Hindlimb muscle (tissue), 1 donor: ENCODE data around the gene RRBP1. TPM values are rescaled to one million over a fixed set of nuclear protein-coding genes. Genes with fewer than 3 reads are reported as not detected.

ENCODE experiments used
- DNase-seq: peaks from one replicate; pipeline ENCODE4 v3.0.0-alpha.2; 2013
- polyA plus RNA-seq: library from polyadenylated mRNA; unstranded; fragments of 120-200 nt; gene quantifications from one replicate; pipeline ENCODE4 v1.2.1, GENCODE V29; 2013; ENCODE audit not compliant: insufficient read length

Gene RRBP1
- polyA plus RNA-seq, 1 donor: 109 TPM

DNA sequence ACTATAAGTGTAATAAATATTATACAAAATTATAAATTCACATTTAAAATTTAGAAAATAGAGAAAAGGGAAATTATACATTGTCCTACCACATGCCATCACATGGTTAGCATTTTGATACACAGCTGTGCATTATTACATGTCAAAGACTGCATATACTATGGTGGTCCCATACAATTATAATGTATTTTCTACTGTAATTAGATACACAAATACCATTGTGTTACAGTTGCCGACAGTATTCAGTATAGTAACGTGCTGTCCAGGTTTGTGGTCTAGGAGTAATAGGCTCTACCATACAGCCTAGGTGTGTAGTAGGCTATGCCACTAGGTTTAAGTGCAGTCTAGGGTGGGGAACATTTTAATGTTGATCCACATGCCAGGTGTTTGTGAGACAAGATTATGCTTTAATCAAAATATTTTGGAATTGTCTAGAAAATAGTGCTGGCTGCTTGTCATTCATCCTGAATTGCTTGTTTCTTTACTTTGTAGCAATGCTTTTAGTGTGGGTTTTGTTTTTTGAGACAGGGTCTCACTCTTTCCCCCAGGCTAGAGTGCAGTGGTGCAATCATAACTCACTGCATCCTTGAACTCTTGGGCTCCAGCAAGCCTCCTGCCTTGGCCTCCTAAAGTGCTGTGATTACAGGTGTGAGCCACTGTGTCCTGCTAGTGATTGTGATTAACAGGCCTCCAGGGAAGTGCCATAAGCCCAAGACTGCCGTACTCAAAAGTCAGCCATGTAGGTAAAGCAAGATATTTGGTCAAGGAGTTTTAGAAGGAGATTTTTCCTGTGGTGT is 73.1 kb downstream of the RRBP1 start:
- DNase-seq: no peak

DNA sequence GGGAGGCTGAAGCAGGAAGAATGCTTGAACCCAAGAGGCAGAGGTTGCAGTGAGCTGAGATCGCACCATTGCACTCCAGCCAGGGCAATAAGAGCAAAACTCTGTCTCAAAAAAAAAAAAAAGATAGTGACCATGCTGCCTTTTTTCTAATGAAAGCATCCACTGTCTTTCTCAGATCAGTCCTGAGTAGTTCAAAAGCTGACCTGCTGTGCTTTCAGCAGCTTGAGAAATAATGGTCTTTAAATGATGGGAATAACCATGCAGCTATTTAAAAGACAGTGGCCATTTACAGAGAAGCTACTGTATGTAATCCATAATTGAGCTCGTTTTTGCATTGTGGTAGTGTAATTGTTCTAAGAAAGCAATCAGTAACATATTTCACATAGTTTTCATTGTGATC is 76.0 kb downstream of the RRBP1 start:
- no peak for DNase-seq

DNA sequence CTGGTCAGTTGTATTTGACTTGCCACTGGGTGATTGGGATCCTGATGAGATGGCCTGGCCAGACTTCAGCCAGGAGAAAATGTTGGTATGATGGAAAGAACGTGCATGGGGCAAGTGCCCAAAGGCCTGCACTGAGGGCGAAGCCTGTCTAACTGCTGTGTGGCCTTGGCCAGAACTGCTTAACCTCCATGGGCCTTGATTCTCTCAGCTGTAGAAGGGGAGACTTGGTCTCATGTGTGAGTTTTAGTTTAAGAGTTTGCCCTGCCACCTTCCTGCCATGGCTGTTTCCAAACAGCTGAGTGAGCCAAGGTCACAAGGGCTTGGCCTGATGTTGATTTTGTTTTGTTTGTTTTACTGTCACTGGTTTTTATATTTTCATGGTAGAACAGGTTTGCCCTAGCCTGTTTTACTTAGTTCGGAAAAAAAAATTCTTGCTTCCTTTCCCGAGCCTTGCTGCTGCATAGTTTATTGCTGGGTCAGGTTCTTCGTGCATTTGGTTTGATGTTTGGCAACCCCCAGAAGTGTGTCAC is 76.8 kb downstream of the RRBP1 start:
- no peak for DNase-seq

DNA sequence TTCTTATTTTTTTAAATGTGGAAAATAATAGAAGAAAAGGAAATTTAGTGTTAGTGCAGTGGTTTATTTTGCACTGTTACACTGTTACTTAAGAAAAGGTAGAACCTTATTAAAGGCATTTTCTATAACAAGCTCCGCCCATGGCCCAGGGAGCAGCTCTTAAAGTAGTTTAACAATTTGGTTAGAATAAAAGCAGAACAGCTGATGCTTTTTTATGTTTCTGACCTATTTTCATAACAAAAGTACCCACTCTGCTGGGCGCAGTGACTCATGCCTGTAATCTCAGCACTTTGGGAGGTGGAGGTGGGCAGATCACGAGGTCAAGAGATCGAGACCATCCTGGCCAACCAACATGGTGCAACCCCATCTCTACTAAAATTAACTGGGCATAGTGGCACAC is 79.5 kb downstream of the RRBP1 start:
- no peak for DNase-seq

DNA sequence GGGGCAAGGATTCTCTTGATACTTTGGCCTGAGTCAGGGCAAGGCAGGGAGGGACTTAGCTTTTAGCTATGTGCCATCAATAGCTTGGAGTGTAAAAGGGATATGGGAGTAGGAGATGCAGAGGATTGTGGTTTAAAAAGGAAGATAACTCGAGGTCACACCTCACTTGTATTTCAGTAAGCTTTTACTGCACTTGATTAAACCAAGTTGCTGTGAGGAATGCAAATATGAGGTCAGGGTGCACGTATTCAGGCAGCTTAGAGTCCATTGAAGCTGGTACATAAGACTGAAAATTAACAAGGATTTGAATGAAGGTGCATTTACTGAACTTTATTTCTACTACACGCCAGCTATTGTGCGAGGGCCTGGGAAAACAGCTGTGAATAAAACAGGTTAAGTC is 80.1 kb downstream of the RRBP1 start:
- no peak for DNase-seq

DNA sequence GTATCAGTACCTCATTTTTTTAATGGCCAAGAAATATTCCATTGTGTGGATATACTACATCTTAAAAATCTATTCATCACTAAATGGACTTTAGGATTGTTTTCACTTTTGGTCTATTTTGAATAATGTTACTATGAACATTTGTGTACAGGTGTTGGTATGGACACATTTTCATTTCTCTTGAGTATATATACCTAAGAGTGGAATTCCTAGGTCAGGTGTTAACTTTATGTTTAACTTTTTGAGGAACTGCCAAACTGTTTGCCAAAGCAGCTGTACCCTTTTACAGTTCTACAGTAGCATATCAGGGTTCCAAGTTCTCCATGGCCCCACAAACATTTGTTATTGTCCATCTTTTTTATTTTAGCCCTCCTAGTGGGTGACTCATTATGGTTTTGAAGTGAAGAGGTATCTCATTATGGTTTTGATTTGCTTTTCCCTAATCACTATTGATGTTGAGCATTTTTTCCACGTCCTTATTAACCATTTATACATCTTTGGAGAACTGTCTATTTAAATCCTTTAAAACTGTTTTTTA is 84.0 kb downstream of the RRBP1 start:
- no peak for DNase-seq

DNA sequence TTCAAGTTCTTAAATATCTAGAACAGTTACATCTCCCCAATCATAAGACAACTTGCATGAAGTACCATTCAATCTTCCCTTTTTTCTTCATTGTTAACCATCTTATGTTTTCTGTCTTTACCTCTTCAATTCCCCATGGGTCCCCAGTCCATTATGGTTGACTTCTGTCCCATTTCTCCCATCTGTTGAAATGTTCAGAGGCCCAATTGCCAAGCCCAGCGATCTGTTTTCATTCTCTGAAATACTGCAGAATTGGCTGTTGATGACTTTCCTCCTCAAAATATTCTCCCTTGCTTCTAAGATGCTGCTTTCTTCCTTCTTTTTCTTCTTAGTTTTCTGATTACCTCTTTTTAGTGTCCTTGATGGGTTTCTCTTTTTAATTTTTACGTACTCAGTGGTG is 86.2 kb downstream of the RRBP1 start:
- no peak for DNase-seq

DNA sequence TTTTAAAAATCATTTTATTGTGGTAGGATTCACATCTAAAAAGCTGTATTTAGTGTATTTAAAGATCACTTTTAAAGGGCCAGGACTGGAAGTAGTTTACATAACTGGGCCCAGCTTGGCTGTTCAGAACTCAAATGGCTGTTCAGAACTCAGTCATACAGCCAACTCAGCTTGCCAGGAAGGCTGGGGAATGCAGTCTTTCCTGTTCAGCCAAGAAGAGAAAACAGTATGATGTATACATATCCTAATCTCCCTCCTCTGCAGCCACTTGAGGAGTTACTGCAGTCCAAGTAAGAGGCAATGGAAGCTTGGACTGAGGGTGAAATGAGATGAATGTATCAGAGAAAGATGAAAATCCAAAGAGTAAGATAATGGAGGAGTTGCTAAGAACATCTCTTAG is 87.6 kb downstream of the RRBP1 start:
- peak; percentile 68 for DNase-seq

DNA sequence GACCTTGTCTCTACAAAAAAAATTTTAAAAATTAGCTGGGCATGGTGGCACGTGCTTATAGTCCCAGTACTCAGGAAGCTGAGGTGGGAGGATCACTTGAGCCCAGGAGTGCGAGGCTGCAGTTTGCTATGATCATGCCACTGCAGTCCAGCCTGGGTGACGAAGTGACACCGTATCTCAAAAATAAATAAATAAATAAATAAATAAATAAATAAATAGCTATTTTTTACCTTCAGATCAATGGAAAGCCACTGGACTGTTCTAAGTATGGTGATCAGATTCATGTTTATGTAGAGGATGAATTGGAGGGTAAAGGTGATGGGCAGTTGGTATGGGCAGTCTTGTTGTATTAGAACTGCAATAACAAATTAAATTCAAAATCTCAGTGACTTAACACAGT is 88.1 kb downstream of the RRBP1 start:
- no peak for DNase-seq

DNA sequence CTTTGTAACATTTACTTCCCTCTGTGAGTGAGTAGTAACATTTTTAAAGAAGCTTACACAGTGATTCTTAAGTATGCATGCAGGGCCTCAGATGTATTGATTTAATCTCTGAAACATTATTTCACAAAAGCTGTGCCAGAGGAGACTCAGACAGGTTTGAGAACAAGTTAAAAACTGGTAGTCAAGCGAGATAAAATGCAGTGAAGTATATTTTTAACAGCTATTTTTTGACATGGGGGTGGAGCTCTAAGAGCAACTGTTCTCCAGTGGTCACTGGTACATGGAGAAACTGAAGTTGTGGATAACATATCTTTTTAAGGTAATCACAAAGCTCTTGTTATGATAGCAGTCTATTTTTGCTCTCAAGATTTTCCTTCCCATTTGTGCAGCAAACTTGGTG is 91.8 kb downstream of the RRBP1 start:
- no peak for DNase-seq

DNA sequence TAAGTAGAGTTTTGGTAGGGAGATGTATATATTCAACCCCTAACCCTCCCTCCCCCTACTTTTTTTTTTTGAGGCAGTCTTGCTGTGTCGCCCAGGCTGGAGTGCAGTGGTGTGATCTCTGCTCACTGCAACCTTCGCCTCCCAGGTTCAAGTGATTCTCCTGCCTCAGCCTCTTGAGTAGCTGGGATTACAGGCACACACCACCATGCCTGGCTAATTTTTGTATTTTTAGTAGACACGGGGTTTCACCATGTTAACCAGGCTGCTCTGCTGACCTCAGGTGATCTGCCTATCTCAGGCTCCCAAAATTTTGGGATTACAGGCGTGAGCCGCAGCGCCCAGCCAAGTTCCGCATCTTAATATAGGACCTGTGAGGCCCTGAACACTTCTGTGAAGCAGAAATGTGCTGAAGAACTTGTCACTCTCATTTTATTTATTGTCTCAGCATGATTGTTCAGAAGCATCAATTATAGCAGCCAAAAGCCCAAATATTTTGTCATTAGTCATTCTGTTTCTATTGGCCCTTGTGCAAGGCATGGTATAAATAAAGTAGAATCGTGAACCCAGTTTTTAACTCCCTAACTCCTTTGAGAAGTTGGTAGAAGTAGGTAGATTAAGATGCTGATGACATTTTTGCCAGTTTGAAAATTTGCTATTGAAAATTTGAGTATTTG is 92.7 kb downstream of the RRBP1 start:
- DNase-seq: no peak

DNA sequence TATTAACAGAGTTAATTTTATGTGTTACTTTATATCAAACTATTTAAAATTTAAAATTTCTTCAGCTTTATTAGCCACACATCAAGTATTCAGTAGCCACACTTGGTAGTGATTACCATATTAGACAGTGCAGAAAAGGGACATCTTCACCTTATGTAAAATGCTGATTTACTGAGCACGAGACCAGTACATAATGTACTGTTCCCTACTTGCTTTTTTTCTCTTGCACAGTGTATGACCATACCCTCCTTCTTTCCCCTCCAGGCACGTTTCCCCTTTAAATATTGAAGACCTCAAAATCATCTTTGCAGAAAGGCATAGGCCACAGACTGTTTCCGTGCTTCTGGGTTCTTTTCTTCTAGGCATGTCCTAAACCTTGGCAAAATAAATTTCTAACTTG is 94.2 kb downstream of the RRBP1 start:
- no peak for DNase-seq

DNA sequence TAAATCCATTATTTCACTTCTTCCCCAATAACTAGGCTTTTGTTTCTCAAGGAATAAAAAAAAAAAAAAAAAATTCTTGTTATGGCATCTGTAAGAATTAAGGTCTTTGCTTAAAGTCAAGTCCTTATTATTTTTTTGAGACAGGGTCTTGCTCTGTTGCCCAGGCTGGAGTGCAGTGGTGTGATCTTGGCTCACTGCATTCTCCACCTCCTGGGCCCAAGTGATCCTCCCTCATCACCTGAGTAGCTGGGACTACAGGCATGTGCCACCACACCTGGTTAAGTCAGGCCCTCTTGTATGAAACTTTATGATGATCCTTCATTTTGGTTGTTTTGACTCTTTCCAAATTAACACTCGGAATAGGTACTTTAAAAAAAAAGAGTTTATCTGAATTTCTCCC is 94.9 kb downstream of the RRBP1 start:
- no peak for DNase-seq

DNA sequence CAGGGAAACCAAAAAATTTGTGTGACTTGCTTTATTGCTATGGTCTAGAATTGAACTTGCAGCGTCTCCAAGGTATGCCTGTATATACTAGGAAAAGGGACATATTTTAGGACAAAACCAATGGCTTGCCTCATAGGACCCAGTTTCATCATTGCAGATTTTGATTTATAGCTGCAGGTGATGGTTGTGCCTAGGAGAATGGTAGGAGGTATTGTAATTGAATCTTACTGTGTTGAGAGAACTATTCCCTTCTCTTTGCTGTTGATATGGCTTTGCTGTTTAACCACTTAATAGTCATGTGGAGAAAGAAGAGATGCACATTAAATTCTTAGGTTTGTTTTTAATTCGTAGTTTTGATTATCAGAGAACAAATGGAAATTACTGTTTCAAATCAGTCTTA is 95.8 kb downstream of the RRBP1 start:
- no peak for DNase-seq

DNA sequence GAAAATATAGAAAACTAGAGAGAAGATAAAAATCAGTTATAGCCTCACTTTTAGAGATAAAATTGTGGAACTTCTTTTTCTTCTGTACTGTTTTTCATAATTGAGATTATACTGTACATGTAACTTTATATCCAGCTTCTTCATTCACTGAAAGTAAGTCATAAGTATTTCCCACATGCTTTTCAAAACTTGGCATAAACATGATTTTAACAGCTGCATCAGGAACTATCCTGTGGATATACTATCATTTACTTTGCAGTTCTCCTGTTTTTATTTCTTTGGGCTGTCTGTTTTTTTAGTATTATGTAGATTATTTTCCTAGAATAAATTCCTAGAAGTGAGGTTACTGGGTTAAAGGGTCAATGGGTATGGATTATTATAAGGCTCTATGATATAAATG is 97.4 kb downstream of the RRBP1 start:
- DNase-seq: peak; percentile 22

DNA sequence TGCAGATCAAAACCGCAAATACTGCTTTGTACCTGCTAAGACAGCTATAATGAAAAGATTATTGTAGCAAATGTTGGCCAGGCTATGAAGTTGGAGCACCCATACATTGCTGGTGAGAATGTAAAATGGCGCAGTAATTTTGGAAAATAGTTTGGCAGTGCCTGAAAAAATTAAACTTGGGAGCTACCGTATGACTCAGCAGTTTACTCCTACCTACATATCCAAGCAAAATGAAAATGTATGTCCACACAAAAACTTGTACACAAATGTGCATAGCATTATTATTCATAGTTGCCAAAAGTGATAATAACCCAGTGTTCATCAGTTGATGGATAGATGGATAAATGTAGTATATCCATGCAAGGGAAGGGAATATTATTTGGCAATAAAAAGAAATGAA is 98.9 kb downstream of the RRBP1 start:
- no peak for DNase-seq

DNA sequence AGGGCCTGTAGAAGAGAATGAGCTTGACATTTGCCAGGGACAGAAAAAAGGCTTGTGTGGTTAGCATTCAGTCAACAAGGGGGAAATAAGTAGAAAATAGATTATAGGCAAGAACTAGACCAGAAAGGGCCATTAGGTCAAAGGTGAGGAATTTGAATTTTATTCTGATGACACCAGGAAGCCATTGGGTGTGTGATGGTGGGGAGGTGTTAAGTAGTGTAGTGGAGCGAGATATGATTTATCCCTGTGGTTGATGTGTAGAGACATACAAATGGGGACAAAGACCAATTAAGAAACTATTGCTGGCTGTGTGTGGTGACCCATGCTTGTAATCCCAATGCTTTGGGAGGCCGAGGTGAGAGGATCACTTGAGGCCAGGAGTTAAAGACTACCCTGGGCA is 101.1 kb downstream of the RRBP1 start:
- no peak for DNase-seq

DNA sequence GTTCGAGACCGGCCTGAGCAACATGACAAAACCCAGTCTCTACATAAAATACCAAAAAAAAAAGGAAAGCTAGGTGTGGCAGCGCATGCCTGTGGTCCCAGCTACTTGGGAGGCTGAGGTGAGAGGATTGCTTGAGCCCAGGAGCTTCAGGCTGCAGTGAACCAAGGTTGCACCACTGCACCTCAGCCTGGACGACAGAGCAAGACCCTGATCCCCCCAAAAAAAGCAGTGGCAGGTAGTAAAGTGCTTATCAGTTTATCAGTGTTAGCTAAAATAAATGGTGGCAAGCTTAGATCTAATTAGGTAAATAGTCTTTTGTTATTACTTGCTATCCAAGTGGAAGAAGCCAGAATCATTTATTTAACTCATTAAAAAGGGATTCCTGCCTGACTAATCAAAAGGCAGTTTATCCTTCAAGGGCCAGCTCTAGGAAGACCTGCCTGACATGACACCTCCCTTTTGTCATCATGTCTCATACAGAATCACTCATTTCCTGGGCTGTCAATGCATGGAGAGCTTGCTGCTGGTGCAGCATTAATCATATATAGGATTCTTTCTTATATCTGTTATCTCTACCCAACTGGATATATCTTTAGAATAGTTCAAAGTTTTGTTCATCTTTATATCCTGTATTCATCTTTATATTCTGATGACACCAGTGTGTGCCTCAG is 102.5 kb downstream of the RRBP1 start:
- no peak for DNase-seq

DNA sequence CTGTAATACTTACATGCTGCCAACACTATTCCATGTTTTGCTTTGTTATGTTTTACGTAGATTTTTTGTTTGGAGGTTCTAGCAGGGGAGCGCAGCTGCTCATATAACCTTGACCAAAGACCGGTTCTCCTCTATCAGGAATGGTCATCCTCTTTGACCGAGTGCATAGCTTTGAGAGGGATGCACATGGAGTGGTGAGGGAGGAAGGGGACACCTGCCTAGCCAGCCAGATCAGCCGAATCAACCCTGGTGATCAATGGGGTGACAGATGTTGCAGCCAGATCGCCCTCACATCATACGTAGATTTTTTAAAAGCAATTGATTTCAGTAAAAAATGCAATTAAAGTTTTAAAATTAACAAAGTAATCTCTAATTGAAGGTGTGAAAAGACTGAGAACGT is 105.8 kb downstream of the RRBP1 start:
- DNase-seq: no peak

DNA sequence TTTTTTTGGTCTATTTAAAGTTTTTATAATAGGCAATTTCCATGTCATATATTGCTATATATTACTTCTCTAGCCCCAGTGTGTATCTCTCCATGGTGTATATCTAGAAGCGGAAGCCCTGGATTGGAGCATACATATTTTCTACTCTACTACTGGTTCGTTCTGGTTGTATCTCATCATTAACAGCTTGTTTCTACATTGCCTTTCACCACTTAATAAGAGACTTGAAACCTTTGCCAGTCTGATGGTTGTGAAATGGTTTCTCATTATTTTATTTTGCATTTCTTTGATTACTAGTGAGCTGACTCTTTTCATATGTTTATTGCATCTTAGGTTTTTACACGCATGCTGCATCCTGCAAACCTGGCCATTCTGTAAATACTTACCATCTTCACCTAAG is 108.6 kb downstream of the RRBP1 start:
- no peak for DNase-seq

DNA sequence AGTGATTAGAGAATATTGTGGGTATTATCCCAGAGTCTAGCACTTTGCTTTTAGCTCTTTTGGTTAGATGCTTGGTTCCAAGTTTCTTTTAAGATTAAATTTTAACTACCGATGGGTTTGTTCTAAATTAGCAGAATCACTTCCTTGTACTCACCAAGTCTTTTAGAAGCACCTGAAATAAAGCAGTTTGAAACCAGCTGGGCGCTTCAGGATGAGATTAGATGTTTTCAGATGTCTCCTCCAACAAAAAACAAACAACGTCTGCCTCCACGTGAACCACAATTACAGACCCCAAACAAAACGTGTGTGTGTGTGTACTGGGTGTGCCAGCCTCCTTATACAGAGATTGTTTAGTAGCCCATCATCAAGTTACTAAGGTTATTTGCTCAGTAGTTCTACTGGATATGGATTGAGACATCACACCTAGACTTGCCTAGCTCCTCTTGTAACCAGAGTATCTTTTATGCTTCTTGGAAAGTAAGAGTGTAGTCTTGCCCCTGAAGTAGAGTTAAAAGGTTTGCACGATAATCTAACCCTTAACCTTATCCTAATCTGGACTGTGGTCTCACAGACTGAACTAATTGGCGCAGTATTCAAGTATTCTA is 109.9 kb downstream of the RRBP1 start:
- DNase-seq: no peak

DNA sequence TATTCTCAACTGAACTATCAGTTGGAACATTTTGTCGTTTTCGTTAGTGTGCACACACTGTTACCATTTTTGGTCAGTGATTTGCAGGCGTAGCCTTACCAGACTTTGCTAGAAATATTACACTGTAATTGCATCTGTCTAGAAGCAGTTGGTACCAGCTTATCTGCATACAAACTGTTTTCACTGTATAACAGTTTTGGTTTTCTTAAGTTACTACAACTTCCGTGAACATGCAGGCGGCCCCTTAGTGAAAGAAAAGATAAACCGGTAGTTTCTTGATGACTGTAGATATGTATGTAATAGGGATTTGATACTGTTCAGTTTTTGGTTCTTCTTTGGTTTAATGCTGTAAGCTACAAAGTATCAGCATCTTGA is 110.9 kb downstream of the RRBP1 start:
- no peak for DNase-seq
